Left ventricle myocardium inferior (tissue), 1 donor: Measurements from ENCODE around the gene DCST2. TPM values are rescaled to one million over a fixed set of nuclear protein-coding genes. Genes with fewer than 3 reads are reported as not detected.

Source experiments
- DNase-seq: peaks from one replicate; pipeline ENCODE4 v3.0.0-alpha.2; 2020
- H3K27ac ChIP-seq: fragments of 200-600 bp; replicated peaks from 2 replicates; pipeline ENCODE4 v1.8.0; 2021
- H3K27me3 ChIP-seq: fragments of 200-600 bp; 2 replicates; pipeline ENCODE4 v1.8.0; 2021; ENCODE audit warnings: low read depth
- H3K36me3 ChIP-seq: fragments of 200-600 bp; 2 replicates; pipeline ENCODE4 v1.8.0; 2021
- H3K4me1 ChIP-seq: fragments of 200-600 bp; 2 replicates; pipeline ENCODE4 v1.8.0; 2021
- H3K4me3 ChIP-seq: fragments of 200-600 bp; 2 replicates; pipeline ENCODE4 v1.8.0; 2021; ENCODE audit warnings: mild to moderate bottlenecking, moderate library complexity
- H3K9me3 ChIP-seq: fragments of 200-600 bp; replicated peaks from 2 replicates; pipeline ENCODE4 v1.8.0; 2021
- CTCF ChIP-seq: fragments of 200-600 bp; IDR thresholded peaks from 2 replicates; pipeline ENCODE4 v1.8.0; 2021; ENCODE audit warnings: antibody characterized with exemption, mild to moderate bottlenecking, borderline replicate concordance
- intact Hi-C: fragments of 100-400 bp; cut with micrococcal nuclease; formaldehyde crosslinking; loops from one replicate; pipeline ENCODE4 v1.11.0; 2022
- total RNA-seq: library from RNA; stranded (reverse); fragmentation: NEBNext Ultra II Directional; extraction: Animal tissue kit (Norgen Biotek cat#: 25700); gene quantifications from one replicate; pipeline ENCODE4 v1.2.1, GENCODE V29; 2021
- donor health status: DM: no; HTN: yes; CAD: no; lungs with severe emphysema.

DCST2 gene
- total RNA-seq, 1 donor from 2014 or later: not detected

- Histone ChIP-seq H3K36me3 (peaks cover 18% of the 10 kb centered on the region), H3K27me3 (no peaks in the 10 kb centered on the region), H3K4me1 (peaks cover 61% of the 10 kb centered on the region), H3K4me3 (peak overlapping the region; percentile 80), H3K27ac (peak overlapping the region; percentile 98), H3K9me3 (no peaks in the 10 kb centered on the region)
- TF ChIP-seq CTCF: no peak
- intact Hi-C loops: no loop called here
- DNase-seq: no peak
Observed at GRCh38 chr1:155049651-155050559, 16.3 kb upstream of the DCST2 start.

GRCh38 chr1:155048449-155049334 lies 15.1 kb upstream of the DCST2 start:
- peaks cover 54% of the 10 kb centered on the region for H3K4me1 ChIP-seq

GRCh38 chr1:155044812-155045657 lies 11.5 kb upstream of the DCST2 start:
- no peak overlapping the region for H3K4me3 ChIP-seq
- DNase-seq: peak; percentile 78
- intact Hi-C loops: no loop called here
- no peaks in the 10 kb centered on the region for H3K27me3 ChIP-seq
- H3K36me3 ChIP-seq: no peaks in the 10 kb centered on the region
- H3K27ac ChIP-seq: peak overlapping the region; percentile 52
- H3K9me3 ChIP-seq: no peaks in the 10 kb centered on the region
- peaks cover 20% of the 10 kb centered on the region for H3K4me1 ChIP-seq
- TF ChIP-seq CTCF: peak; percentile 84

More at GRCh38 chr1:155048449-155049334, 15.1 kb upstream of the DCST2 start:
- DNase-seq: no peak
- Histone ChIP-seq H3K27ac (no peak overlapping the region), H3K36me3 (peaks cover 6% of the 10 kb centered on the region), H3K27me3 (no peaks in the 10 kb centered on the region), H3K4me3 (no peak overlapping the region), H3K9me3 (no peaks in the 10 kb centered on the region)
- TF ChIP-seq CTCF: no peak
- intact Hi-C loops: no loop called here

GRCh38 chr1:155044365-155044764 lies 10.8 kb upstream of the DCST2 start:
- H3K36me3 ChIP-seq: no peaks in the 10 kb centered on the region
- no peaks in the 10 kb centered on the region for H3K9me3 ChIP-seq
- H3K27ac ChIP-seq: peak overlapping the region; percentile 52
- peaks cover 14% of the 10 kb centered on the region for H3K4me1 ChIP-seq
- H3K27me3 ChIP-seq: no peaks in the 10 kb centered on the region
- intact Hi-C loops: no loop called here
- H3K4me3 ChIP-seq: no peak overlapping the region
- no peak for DNase-seq
- no peak for TF ChIP-seq CTCF

- peaks cover 14% of the 10 kb centered on the region for H3K4me1 ChIP-seq
- no peaks in the 10 kb centered on the region for H3K9me3 ChIP-seq
- H3K27me3 ChIP-seq: no peaks in the 10 kb centered on the region
- intact Hi-C loops: no loop called here
- no peak overlapping the region for H3K4me3 ChIP-seq
- no peak for DNase-seq
- no peak overlapping the region for H3K27ac ChIP-seq
- no peaks in the 10 kb centered on the region for H3K36me3 ChIP-seq
- TF ChIP-seq CTCF: no peak
Observed at GRCh38 chr1:155043793-155044192, 10.2 kb upstream of the DCST2 start.
